IPS DF 6.9 (cell line): ENCODE results near the gene PGAP1.

Source experiments
- DNase-seq: peaks from one replicate; pipeline ENCODE4 v3.0.0-alpha.2; 2013; ENCODE audit warnings: low read depth, low spot score
- H3K27ac ChIP-seq: one replicate; pipeline ENCODE4 v1.5.1; 2013; ENCODE audit warnings: low read length, control low read depth
- H3K27me3 ChIP-seq: 2 replicates; pipeline ENCODE4 v1.6.1; 2013; ENCODE audit warnings: mild to moderate bottlenecking, low read length; ENCODE audit not compliant: control insufficient read depth, insufficient read depth
- H3K36me3 ChIP-seq: 2 replicates; pipeline ENCODE4 v1.6.1; 2013; ENCODE audit warnings: low read length; ENCODE audit not compliant: control insufficient read depth, insufficient read depth
- H3K4me1 ChIP-seq: 2 replicates; pipeline ENCODE4 v1.6.1; 2013; ENCODE audit warnings: low read length; ENCODE audit not compliant: control insufficient read depth, insufficient read depth
- H3K4me3 ChIP-seq: 2 replicates; pipeline ENCODE4 v1.5.1; 2013; ENCODE audit warnings: mild to moderate bottlenecking, low read length
- H3K9me3 ChIP-seq: 2 replicates; pipeline ENCODE4 v1.6.1; 2013; ENCODE audit warnings: low read length, inconsistent platforms; ENCODE audit not compliant: control insufficient read depth, insufficient read depth
- WGBS: extraction: QIAGEN DNeasy Blood & Tissue Kit; methylation state at CpG from one replicate; pipeline ENCODE4 v1.1.7; 2013; ENCODE audit warnings: mixed read lengths, missing lambda C conversion rate; ENCODE audit not compliant: insufficient read length, insufficient coverage; 5-methylcytosine and 5-hydroxymethylcytosine counted together

PGAP1 gene, protein sequence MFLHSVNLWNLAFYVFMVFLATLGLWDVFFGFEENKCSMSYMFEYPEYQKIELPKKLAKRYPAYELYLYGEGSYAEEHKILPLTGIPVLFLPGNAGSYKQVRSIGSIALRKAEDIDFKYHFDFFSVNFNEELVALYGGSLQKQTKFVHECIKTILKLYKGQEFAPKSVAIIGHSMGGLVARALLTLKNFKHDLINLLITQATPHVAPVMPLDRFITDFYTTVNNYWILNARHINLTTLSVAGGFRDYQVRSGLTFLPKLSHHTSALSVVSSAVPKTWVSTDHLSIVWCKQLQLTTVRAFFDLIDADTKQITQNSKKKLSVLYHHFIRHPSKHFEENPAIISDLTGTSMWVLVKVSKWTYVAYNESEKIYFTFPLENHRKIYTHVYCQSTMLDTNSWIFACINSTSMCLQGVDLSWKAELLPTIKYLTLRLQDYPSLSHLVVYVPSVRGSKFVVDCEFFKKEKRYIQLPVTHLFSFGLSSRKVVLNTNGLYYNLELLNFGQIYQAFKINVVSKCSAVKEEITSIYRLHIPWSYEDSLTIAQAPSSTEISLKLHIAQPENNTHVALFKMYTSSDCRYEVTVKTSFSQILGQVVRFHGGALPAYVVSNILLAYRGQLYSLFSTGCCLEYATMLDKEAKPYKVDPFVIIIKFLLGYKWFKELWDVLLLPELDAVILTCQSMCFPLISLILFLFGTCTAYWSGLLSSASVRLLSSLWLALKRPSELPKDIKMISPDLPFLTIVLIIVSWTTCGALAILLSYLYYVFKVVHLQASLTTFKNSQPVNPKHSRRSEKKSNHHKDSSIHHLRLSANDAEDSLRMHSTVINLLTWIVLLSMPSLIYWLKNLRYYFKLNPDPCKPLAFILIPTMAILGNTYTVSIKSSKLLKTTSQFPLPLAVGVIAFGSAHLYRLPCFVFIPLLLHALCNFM

DNA sequence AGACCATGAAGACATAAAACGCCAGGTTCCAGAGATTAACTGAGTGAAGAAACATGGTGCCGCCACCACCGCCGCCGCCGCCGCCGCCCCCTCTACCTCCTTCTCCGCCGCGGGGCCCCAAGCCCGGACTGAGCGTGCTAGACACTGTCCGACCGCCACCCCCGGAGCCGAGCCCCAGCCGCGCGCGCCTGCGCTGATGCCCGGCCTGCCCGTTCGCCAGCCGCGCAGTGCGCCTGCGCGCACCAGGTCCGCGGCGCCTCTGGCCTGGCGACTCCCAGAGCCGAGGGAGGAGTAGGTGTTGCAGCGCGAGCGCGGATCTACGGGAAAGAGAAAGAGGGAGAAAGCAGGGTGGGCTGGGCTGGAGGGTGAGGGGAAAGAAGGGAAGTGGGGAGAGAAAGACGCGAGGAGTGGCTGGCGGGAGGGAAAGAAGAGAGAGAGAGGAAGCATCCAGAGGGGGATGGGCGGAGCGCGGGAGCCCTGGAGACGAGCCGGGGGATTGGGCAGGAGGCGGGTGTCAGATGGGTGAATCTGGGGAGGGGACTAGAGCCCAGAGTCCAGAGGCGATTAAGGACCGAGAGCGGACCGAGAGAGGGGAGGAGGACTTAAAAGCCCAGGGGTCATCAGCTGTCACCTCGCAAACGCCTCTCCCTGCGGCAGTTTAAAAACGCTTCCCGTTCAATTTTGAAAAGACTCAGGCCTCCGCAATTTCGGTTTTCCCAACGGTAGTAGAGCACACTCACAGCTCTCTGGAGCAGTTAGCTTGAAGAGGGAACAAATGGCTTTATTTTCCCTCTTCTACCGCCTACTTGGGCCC, at the start of gene PGAP1:
PGAP1 (minus strand) TSS at position 146 of the 814 bp plus-strand sequence; CDS start at position 55, 91 bp downstream.
- Histone ChIP-seq H3K4me3 (peak within 1 kb of the TSS; percentile 87), H3K4me1 (0 out of 2 replicates have a peak, but pooled peaks cover 1% of the 10 kb centered on the region), H3K36me3 (no peaks in the 10 kb centered on the region), H3K27ac (no peak within 1 kb of the TSS), H3K9me3 (no peaks in the 10 kb centered on the region), H3K27me3 (no peaks in the 10 kb centered on the region)
- DNase-seq = peak; percentile 71
- WGBS = no CpG with 5 or more reads among the region's 62 CpGs

DNA sequence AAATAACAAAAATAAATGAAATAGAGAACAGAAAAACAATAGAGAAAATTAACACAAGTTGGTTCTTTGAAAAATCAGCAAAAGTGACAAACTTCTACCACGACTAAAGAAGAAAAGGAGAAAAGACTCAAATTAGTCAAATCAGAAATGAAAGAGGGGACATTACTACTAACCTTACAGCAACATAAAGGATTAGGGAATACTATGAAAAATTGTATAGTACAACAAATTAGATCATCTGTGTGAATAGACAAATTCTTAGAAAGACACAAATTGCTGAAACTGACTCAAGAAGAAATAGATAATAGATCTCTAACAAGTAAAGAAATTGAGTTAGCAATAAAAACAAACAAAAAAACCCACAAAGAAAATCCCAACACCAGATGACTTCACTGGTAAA, 48.5 kb upstream of the PGAP1 start:
- DNase-seq = no peak

DNA sequence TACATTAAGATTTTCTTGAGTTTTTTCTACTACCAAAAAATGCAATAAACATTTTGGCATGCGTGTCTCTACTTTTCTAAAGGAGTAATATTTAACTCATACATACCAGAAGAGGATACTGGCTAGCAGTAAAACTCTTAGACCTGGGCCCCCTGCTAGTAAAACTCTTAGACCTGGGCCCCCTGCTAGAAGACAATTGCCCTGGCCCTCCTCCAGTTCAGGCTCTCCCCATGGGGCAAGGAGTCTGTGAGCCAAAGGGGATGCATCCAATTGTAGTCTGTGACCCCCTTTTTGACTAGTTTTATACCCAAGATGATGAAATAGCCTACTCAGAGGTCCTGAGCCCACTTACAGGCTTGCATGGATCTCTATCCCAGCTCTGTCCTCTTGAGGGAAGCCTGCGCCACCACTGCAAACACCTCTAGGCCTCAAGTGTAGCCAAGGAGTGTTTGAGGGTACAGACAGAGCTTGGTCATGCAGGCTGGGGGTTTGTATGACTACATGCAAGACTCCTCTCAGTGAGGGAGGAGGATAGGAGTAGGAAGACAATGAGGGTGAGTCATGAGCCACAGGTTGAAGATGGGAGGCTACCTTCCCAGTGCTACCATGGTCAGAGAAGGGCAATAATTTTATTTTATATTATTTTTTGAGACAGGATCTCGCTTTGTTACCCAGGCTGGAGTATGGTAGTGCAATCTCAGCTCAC, 45.2 kb upstream of the PGAP1 start:
- no peak for DNase-seq
- WGBS = no CpG with 5 or more reads among the region's 3 CpGs
- no peaks in the 10 kb centered on the region for H3K36me3 ChIP-seq
- no peaks in the 10 kb centered on the region for H3K27me3 ChIP-seq
- no peak overlapping the region for H3K27ac ChIP-seq
- H3K4me1 ChIP-seq = peaks cover 2% of the 10 kb centered on the region; the same call in 1 of the 2 replicates
- H3K9me3 ChIP-seq = no peaks in the 10 kb centered on the region
- H3K4me3 ChIP-seq = no peak overlapping the region

More for the DNA sequence above, 48.5 kb upstream of the PGAP1 start:
- H3K27ac ChIP-seq = no peak overlapping the region
- H3K4me3 ChIP-seq = no peak overlapping the region
- no CpG with 5 or more reads among the region's 1 CpG for WGBS
- H3K27me3 ChIP-seq = no peaks in the 10 kb centered on the region
- no peaks in the 10 kb centered on the region for H3K9me3 ChIP-seq
- peaks cover 2% of the 10 kb centered on the region; the same call in 1 of the 2 replicates for H3K4me1 ChIP-seq
- H3K36me3 ChIP-seq = no peaks in the 10 kb centered on the region

DNA sequence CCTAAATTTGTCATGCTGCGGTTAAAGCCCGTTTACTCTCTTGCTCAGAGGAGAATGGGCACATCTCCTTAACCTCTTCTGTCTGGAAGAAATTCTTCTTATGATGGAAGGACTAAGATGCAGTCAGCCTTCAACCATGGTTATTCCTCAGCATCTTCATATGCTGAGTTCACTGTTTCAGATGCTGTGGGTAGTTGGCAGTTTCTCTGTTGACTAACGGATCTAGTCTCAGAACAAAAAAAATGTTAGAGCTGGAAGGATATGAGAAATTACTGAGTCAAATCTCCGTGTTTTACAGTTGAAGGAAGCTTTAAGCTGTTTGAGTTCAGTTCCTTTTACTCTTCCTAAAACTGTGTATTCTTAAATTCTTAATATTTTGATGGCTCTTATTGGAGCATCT, 43.6 kb upstream of the PGAP1 start:
- no CpG with 5 or more reads among the region's 4 CpGs for WGBS
- Histone ChIP-seq H3K27me3 (no peaks in the 10 kb centered on the region), H3K36me3 (no peaks in the 10 kb centered on the region), H3K4me1 (peaks cover 3% of the 10 kb centered on the region; the same call in 1 of the 2 replicates), H3K9me3 (no peaks in the 10 kb centered on the region), H3K4me3 (no peak overlapping the region), H3K27ac (no peak overlapping the region)
- DNase-seq = no peak

DNA sequence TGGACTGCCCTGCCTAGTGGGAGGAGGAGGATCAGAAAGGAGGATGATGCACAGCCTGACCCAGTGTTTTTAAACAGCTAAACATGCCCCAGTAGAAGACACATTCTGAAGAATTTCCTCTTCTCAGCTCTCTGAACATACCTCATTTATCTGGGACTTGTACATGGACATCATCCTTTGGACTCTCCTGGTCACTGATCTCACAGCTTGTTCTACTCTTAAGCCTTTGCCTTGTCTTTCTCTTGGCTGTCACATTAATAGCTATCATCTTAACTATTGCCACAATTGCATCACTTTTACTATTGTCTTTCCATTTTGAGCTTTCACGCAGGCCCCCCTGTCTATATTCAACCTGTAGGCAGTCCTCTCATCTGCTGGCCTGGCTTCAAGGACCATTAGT, 42.0 kb upstream of the PGAP1 start:
- Histone ChIP-seq H3K36me3 (no peaks in the 10 kb centered on the region), H3K9me3 (no peaks in the 10 kb centered on the region), H3K4me1 (peaks cover 3% of the 10 kb centered on the region; the same call in 1 of the 2 replicates), H3K4me3 (no peak overlapping the region), H3K27me3 (no peaks in the 10 kb centered on the region), H3K27ac (no peak overlapping the region)
- no CpG with 5 or more reads among the region's 1 CpG for WGBS
- no peak for DNase-seq

DNA sequence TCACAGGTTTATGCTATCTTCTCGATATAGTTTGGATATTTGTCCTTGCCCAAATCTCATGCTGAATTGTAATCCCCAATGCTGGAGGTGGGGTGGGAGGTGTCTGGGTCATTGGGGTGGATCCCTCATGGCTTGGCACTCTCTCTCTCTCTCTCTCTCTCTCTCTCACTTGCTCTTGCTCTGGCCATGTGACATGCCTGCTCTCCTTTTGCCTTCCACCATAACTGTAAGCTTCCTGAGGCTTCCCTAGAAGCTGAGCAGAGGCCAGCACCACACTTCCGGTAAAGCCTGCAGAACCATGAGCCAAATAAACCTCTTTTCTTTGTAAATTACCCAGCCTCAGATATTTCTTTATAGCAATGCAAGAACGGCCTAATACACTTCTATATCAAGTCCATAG, 41.3 kb upstream of the PGAP1 start:
- DNase-seq = no peak
- WGBS = no CpG with 5 or more reads among the region's 3 CpGs
- no peak overlapping the region for H3K4me3 ChIP-seq
- H3K36me3 ChIP-seq = no peaks in the 10 kb centered on the region
- H3K27me3 ChIP-seq = no peaks in the 10 kb centered on the region
- H3K27ac ChIP-seq = no peak overlapping the region
- H3K4me1 ChIP-seq = peaks cover 3% of the 10 kb centered on the region; the same call in 1 of the 2 replicates
- H3K9me3 ChIP-seq = no peaks in the 10 kb centered on the region

DNA sequence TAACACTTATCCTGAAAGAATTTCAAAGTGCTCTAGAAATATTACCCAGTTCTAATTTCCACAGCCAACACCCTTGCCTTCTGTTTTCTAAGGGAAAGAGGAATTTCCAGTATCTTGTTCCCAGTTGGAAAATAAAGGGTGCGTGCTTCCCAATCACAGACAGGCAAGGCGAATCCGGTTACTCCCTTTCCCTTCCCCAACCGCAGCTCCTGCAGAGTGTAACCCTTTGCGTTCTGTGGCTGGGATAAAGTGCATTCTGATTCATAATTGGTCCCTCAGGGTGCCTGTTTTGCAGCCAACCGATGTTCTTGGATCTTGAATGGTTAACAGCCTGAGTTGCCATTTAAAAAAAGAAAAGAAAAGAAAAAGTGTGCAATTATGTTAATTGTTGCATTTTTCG, 40.6 kb upstream of the PGAP1 start:
- H3K27me3 ChIP-seq = no peaks in the 10 kb centered on the region
- no CpG with 5 or more reads among the region's 7 CpGs for WGBS
- DNase-seq = peak; percentile 20
- H3K27ac ChIP-seq = no peak overlapping the region
- no peaks in the 10 kb centered on the region for H3K36me3 ChIP-seq
- H3K4me1 ChIP-seq = peaks cover 3% of the 10 kb centered on the region; the same call in 1 of the 2 replicates
- no peak overlapping the region for H3K4me3 ChIP-seq
- H3K9me3 ChIP-seq = no peaks in the 10 kb centered on the region

DNA sequence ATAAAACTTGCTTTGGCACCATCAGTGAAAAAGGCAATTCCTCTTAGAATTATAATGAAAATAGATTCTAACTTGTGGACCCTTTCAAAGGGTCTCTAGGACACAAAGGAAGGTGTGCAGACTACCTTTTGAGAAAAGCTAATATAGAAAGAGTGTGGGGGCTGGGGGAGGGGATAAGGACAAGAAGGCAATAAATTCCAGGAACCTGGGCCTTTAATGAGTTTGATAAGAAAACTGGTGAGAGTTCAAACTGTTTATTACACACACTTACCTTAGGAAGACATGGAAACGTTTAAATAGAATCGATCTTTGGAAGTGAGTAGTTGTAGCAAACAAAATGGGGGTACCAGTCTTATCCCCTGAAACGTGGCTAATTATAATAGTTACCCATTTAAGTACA, 39.6 kb upstream of the PGAP1 start:
- Histone ChIP-seq H3K4me3 (no peak overlapping the region), H3K9me3 (no peaks in the 10 kb centered on the region), H3K4me1 (peaks cover 1% of the 10 kb centered on the region; the same call in 1 of the 2 replicates), H3K27me3 (no peaks in the 10 kb centered on the region), H3K27ac (no peak overlapping the region), H3K36me3 (no peaks in the 10 kb centered on the region)
- no peak for DNase-seq
- WGBS = no CpG with 5 or more reads among the region's 3 CpGs

DNA sequence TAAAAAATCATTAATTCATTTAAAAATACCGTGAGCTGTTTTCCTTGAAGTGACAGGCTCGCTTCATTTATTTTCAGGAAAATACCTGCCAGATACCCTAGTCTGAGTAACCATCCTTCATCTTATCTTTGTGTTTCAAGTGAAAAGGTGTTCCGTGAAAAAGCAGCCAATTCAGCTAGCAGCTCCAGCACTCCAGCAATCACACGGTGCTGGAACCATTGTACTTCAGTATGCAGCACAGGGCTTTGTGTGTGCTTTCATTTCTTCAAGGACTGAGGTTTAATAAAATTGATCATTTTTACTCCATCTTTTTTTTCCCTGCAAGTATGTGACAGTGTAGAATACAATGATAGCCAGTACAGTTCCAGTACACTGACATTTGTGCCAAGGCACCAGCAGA, 39.1 kb upstream of the PGAP1 start:
- H3K4me1 ChIP-seq = peaks cover 1% of the 10 kb centered on the region; the same call in 1 of the 2 replicates
- no peaks in the 10 kb centered on the region for H3K9me3 ChIP-seq
- no peak for DNase-seq
- no peaks in the 10 kb centered on the region for H3K27me3 ChIP-seq
- no peak overlapping the region for H3K27ac ChIP-seq
- H3K4me3 ChIP-seq = no peak overlapping the region
- H3K36me3 ChIP-seq = no peaks in the 10 kb centered on the region
- WGBS = no CpG with 5 or more reads among the region's 4 CpGs
